Measurements from ENCODE around the gene NSG1. TPM values are rescaled to one million over a fixed set of nuclear protein-coding genes. Genes with fewer than 3 reads are reported as not detected.
"Not testable (repeated sequence)": the region's sequence is repeated elsewhere in the genome, so short reads cannot be mapped to it uniquely, and the experiment has no call there.

The NSG1 gene
- total RNA-seq, 2 experiments from 2014 or later, result 1.9 to 2.1 TPM

DNA sequence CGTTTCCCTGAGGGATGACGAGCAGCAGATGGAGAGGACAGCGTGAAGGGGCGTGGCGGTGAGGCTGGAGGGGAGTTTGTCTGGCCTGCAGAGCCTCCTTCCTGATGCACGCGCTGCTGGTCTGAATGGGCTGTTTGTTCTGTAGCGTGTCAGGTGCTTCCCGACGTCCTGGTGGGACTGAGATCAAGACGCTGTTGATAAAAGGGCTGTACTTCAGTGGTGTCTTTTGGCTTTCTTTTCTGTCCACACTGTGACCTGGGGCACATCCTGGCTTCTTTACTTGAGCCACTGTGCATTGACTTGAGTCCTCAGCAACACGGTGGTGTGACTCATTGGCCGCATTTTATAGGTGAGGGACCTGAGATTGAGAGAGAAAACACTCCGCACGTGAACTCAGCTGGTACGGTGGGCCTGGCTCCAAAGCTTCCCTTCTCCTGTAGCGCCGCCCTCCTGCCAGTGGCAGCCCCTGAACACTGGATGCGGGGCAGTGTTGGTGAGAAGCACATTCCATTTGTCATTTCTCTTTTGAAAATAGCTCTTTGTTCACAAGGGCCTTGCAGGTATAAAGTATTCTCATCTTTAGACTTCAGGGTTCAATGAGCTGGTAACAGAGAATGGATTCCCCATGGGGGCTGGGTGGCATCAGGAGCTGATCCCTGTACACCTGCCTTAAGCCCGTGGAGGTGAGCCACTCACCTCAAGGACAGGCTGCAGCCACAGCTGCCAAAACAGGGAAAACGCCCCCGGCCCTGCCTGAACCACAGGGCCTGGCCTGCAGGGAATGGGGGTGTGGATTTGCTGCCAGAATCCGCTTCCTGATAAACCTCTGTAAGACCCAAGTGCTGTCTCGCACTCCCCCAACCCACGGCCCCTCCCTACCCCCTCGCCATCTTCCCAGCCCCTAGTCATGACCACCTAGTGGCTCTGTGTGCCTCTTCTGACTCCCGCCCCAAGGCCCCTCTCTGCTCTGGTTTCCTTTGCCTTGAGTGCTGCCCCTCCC, 29.2 kb downstream of the NSG1 start:
- Mint-ChIP-seq H3K36me3 (ENCODE audit: low read depth) (peaks cover 36% of the 10 kb centered on the region), H3K27ac (no peak overlapping the region), H3K9me3 (no peaks in the 10 kb centered on the region), H3K4me3 (no peak overlapping the region), H3K27me3 (ENCODE audit: low read depth) (no peaks in the 10 kb centered on the region), H3K4me1 (ENCODE audit: low read depth) (peaks cover 26% of the 10 kb centered on the region)
- intact Hi-C loops (cut with micrococcal nuclease), result no loop called here
- no peak for DNase-seq
- CTCF ChIA-PET, result no interaction called here

DNA sequence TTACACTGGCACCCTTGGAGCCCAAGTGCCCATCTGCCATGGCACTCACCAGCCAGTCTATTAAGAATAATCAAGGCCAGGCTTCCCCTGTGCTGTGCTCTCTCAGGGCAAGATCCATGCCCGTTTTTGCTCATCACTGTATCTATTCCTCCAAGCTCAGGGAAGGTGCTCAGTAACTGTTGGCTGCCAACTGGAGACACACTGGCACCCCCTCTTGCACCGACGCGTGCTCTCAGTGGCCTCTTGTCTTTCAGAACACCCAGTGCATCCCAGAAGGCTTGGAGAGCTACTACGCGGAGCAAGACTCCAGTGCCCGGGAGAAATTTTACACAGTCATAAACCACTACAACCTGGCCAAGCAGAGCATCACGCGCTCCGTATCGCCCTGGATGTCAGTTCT, 30.1 kb downstream of the NSG1 start:
- H3K27me3 Mint-ChIP-seq (ENCODE audit: low read depth), result no peaks in the 10 kb centered on the region
- no peak overlapping the region for H3K27ac Mint-ChIP-seq
- H3K4me1 Mint-ChIP-seq (ENCODE audit: low read depth), result peaks cover 26% of the 10 kb centered on the region
- H3K36me3 Mint-ChIP-seq (ENCODE audit: low read depth), result peaks cover 36% of the 10 kb centered on the region
- H3K9me3 Mint-ChIP-seq, result no peaks in the 10 kb centered on the region
- H3K4me3 Mint-ChIP-seq, result no peak overlapping the region
- no peak for DNase-seq
- CTCF ChIA-PET, result interaction anchor here (1.4 kb wide), 1 partner anchor 13 kb away, joined by 4 read pairs; no protein-coding TSS in a partner anchor
- intact Hi-C loops (cut with micrococcal nuclease), result no loop called here

DNA sequence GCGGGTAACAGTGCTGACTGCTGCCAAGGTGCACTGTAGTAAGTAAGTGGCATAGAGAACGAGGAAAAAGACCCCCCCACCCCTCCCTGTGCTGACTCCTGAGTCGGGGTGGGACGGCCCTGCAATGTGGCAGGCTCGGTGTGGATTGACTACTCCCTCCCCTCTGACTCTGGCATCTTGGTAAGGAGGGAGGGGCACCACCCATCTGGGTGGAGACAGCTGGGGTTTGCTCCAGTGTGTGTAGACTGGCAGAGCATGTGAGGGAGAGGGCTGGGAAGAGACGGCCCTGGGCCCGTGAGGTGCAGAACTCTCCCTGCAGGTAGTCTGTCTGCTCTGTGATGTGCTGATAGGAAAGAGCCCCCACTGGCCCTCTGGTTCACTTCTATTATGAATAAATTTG, 31.0 kb downstream of the NSG1 start:
- no peak overlapping the region for H3K27ac Mint-ChIP-seq
- H3K27me3 Mint-ChIP-seq (ENCODE audit: low read depth), result no peaks in the 10 kb centered on the region
- peak; percentile 11 for DNase-seq
- intact Hi-C loops (cut with micrococcal nuclease), result no loop called here
- peaks cover 26% of the 10 kb centered on the region for H3K4me1 Mint-ChIP-seq (ENCODE audit: low read depth)
- CTCF ChIA-PET, result interaction anchor here (1.4 kb wide), 1 partner anchor 12 kb away, joined by 4 read pairs; no protein-coding TSS in a partner anchor
- H3K36me3 Mint-ChIP-seq (ENCODE audit: low read depth), result peaks cover 39% of the 10 kb centered on the region
- no peak overlapping the region for H3K4me3 Mint-ChIP-seq
- H3K9me3 Mint-ChIP-seq, result no peaks in the 10 kb centered on the region

GRCh38 chr4:4418676-4419390, 31.9 kb downstream of the NSG1 start:
- H3K27ac Mint-ChIP-seq, result no peak overlapping the region
- peaks cover 26% of the 10 kb centered on the region for H3K4me1 Mint-ChIP-seq (ENCODE audit: low read depth)
- no peaks in the 10 kb centered on the region for H3K27me3 Mint-ChIP-seq (ENCODE audit: low read depth)
- CTCF ChIA-PET, result no interaction called here
- no peaks in the 10 kb centered on the region for H3K9me3 Mint-ChIP-seq
- intact Hi-C loops (cut with micrococcal nuclease), result no loop called here
- H3K4me3 Mint-ChIP-seq, result no peak overlapping the region
- peak; percentile 35 for DNase-seq
- H3K36me3 Mint-ChIP-seq (ENCODE audit: low read depth), result peaks cover 39% of the 10 kb centered on the region

GRCh38 chr4:4419896-4420295, 33.0 kb downstream of the NSG1 start:
- H3K36me3 Mint-ChIP-seq (ENCODE audit: low read depth), result peaks cover 38% of the 10 kb centered on the region
- H3K4me3 Mint-ChIP-seq, result no peak overlapping the region
- intact Hi-C loops (cut with micrococcal nuclease), result no loop called here
- no peaks in the 10 kb centered on the region for H3K9me3 Mint-ChIP-seq
- no peak overlapping the region for H3K27ac Mint-ChIP-seq
- H3K27me3 Mint-ChIP-seq (ENCODE audit: low read depth), result no peaks in the 10 kb centered on the region
- H3K4me1 Mint-ChIP-seq (ENCODE audit: low read depth), result peaks cover 26% of the 10 kb centered on the region
- CTCF ChIA-PET, result interaction anchor here (0.9 to 2.3 kb wide), 2 partner anchors 11 to 33 kb away, joined by 3 to 10 read pairs; partner anchors contain the start of gene NSG1
- DNase-seq, result no peak

DNA sequence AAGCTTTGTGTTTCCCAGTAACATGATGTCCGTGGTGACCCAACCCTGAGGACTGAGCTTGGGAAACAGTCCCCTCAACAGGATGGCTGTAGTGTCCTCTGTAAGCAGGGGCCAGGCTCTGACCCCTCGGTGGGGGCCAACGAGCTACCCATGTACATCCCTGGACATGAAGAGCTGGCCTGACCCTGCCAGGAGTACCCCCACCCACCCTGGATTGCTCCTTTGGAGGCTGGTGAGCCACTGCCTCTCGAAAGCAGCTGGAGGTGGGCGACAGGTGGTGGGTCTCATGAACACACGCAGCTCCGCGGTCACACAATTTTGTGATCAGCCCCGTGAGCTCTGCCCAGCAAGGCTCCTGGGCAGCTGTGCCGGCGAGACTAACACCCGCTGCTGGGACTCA, 33.5 kb downstream of the NSG1 start:
- intact Hi-C loops (cut with micrococcal nuclease), result no loop called here
- Mint-ChIP-seq H3K36me3 (ENCODE audit: low read depth) (peaks cover 38% of the 10 kb centered on the region), H3K9me3 (no peaks in the 10 kb centered on the region), H3K27me3 (ENCODE audit: low read depth) (no peaks in the 10 kb centered on the region), H3K4me1 (ENCODE audit: low read depth) (peaks cover 26% of the 10 kb centered on the region), H3K27ac (no peak overlapping the region), H3K4me3 (no peak overlapping the region)
- DNase-seq, result no peak
- CTCF ChIA-PET, result interaction anchor here (0.9 to 2.3 kb wide), 2 partner anchors 10 to 33 kb away, joined by 3 to 10 read pairs; partner anchors contain the start of gene NSG1

GRCh38 chr4:4421356-4421755, 34.5 kb downstream of the NSG1 start:
- H3K9me3 Mint-ChIP-seq, result no peaks in the 10 kb centered on the region
- CTCF ChIA-PET, result interaction anchor here (0.6 to 2.3 kb wide), 2 partner anchors 9 to 26 kb away, joined by 4 to 10 read pairs; no protein-coding TSS in a partner anchor
- intact Hi-C loops (cut with micrococcal nuclease), result no loop called here

GRCh38 chr4:4422117-4422516, 35.2 kb downstream of the NSG1 start:
- H3K27me3 Mint-ChIP-seq (ENCODE audit: low read depth); DNase-seq; intact Hi-C loops (cut with micrococcal nuclease); H3K27ac Mint-ChIP-seq; H3K4me3 Mint-ChIP-seq; H3K9me3 Mint-ChIP-seq: not testable (repeated sequence)
- Mint-ChIP-seq H3K4me1 (ENCODE audit: low read depth) (peaks cover 24% of the 10 kb centered on the region), H3K36me3 (ENCODE audit: low read depth) (peaks cover 26% of the 10 kb centered on the region)
- CTCF ChIA-PET, result interaction anchor here (0.7 to 2.3 kb wide), 2 partner anchors 9 to 178 kb away, joined by 5 to 10 read pairs; no protein-coding TSS in a partner anchor

More at GRCh38 chr4:4421356-4421755, 34.5 kb downstream of the NSG1 start:
- no peak overlapping the region for H3K4me3 Mint-ChIP-seq
- peaks cover 32% of the 10 kb centered on the region for H3K36me3 Mint-ChIP-seq (ENCODE audit: low read depth)
- no peak for DNase-seq
- H3K27me3 Mint-ChIP-seq (ENCODE audit: low read depth), result no peaks in the 10 kb centered on the region
- H3K4me1 Mint-ChIP-seq (ENCODE audit: low read depth), result peaks cover 26% of the 10 kb centered on the region
- no peak overlapping the region for H3K27ac Mint-ChIP-seq

GRCh38 chr4:4422856-4423499, 36.1 kb downstream of the NSG1 start:
- CTCF ChIA-PET, result no interaction called here
- no peaks in the 10 kb centered on the region for H3K9me3 Mint-ChIP-seq
- peaks cover 18% of the 10 kb centered on the region for H3K4me1 Mint-ChIP-seq (ENCODE audit: low read depth)
- no peak overlapping the region for H3K27ac Mint-ChIP-seq
- H3K36me3 Mint-ChIP-seq (ENCODE audit: low read depth), result peaks cover 24% of the 10 kb centered on the region
- no peaks in the 10 kb centered on the region for H3K27me3 Mint-ChIP-seq (ENCODE audit: low read depth)
- H3K4me3 Mint-ChIP-seq, result no peak overlapping the region
- no peak for DNase-seq
- intact Hi-C loops (cut with micrococcal nuclease), result no loop called here

DNA sequence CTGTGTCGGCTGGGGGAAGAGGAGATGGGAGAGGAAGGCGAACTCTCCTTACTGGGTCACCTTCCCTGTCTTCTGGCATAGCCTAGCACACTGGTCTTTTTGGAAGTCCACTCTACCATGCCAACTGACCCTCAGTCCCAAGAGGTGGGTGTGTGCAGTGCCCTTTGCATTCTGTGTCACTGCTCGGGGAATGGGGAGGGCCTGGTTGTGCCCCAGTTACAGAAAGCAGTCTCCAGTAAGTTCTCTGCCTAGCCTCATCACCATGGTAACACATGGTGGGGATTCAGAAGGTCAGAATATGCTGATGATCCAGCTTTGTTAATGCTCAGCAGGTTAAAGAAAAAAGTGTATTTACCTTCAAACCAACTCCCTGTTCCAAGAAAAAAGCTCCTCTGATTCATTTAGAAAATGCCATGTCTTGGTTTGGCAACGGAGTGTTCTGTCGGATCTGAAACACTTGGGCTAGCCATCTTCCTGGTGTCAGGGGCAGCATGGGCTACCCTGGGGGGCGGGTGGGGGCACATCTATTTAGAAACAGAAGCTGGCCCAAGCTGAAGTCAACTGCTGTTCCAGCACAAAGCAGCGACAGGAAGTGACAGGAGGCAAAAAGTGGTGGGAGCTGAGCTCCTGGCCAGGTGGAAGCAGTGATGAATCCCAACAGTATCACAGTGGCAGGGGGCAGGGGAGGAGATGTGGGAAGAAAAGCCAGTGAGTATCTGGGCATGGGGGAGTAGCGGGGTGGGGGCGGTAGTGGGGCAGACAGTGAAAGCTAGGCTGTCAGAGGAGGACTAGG, 37.0 kb downstream of the NSG1 start:
- no peak for DNase-seq
- no peak overlapping the region for H3K27ac Mint-ChIP-seq
- intact Hi-C loops (cut with micrococcal nuclease), result no loop called here
- CTCF ChIA-PET, result no interaction called here
- H3K27me3 Mint-ChIP-seq (ENCODE audit: low read depth), result no peaks in the 10 kb centered on the region
- H3K4me3 Mint-ChIP-seq, result no peak overlapping the region
- H3K4me1 Mint-ChIP-seq (ENCODE audit: low read depth), result peaks cover 9% of the 10 kb centered on the region
- H3K9me3 Mint-ChIP-seq, result no peaks in the 10 kb centered on the region
- peaks cover 18% of the 10 kb centered on the region for H3K36me3 Mint-ChIP-seq (ENCODE audit: low read depth)

DNA sequence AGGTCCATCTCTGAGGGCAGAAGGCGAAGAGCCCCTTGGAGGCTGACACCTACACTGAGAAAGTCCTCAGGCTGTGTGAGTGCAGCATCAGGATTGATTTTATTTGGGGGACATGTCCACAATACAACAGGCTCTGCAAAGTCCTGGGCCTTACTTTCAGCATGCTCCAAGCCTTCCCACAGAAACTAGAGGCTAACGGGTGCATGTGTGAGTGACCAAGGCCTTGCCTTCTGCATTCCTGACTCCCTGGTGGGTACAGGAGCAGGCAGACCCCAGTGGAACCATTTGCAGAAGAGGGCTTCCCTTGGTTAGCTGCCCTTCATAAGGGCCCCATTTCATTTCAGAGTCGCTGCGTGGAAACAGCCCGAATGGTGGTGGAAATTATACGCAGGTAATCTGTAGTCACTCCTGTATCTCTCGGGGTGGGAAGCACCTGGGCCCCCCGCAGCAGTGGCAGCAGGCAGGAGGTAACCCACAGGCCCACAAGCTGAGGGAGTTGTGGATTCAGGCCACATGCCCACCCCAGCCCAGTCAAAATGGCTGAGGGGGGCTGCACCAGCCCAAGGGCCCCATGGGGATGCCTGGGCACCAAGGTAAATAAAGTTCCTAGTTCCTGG, 37.7 kb downstream of the NSG1 start:
- no peak overlapping the region for H3K27ac Mint-ChIP-seq
- H3K4me1 Mint-ChIP-seq (ENCODE audit: low read depth), result peaks cover 2% of the 10 kb centered on the region
- H3K36me3 Mint-ChIP-seq (ENCODE audit: low read depth), result peaks cover 12% of the 10 kb centered on the region
- no peak overlapping the region for H3K4me3 Mint-ChIP-seq
- DNase-seq, result no peak
- no peaks in the 10 kb centered on the region for H3K27me3 Mint-ChIP-seq (ENCODE audit: low read depth)
- CTCF ChIA-PET, result no interaction called here
- H3K9me3 Mint-ChIP-seq, result no peaks in the 10 kb centered on the region
- intact Hi-C loops (cut with micrococcal nuclease), result no loop called here
